Stimulated activated CD4-positive, alpha-beta T cell treated with anti-CD3 and anti-CD28 coated beads, Interleukin-15, amount 100 ng/mL, for 48 hours (primary cell): ENCODE measurements around the gene SFSWAP.
"Not testable (repeated sequence)": the region's sequence is repeated elsewhere in the genome, so short reads cannot be mapped to it uniquely, and the experiment has no call there.

ENCODE experiments used
- DNase-seq, 2 donors: peaks; one replicate each; pipeline ENCODE4 v3.0.0-alpha.2; 2020; ENCODE audit warnings: low read depth in 2 of 2

The SFSWAP gene

DNA sequence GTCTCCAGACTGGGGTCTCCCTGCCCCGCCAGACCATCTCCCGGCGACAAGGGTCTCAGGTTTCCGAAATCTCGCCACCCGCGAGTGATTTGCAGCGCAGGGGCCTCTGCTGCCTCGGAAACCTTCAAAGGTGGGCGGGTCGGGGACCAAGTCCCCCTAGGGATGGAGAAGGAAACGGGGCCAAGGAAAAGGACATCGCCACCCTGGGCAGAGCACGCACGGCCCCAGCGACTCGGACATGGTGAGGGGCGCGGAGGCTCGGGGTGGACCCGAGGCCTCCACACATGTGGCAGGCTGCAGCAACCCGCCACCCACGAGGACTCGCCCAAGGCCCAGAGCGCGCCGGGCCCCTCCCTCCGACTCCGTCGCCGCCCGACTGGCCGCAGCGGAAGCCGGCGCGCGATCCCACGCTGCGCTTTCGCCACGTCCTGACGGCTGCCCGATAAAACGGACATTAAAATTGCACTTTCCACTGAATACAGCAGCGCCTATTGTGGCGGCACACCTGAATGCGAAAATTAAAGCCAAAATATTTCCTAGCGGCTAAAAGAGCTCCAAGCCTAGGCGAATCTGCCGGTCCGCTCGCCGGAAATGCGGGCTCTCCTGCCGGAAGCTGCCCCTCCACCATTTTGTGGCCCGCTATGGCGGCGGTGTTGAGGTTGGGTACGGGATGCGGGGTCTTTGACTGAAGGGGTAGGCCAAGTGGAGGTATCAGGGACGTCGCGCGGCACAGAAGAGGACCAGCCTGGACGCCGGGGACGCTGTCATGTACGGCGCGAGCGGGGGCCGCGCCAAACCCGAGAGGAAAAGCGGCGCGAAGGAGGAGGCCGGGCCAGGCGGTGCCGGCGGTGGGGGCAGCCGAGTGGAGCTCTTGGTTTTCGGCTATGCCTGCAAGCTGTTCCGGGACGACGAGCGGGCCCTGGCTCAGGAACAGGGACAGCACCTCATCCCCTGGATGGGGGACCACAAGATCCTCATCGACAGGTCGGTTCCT lies at the start of gene SFSWAP:
Gene SFSWAP, plus strand, starts transcription at position 627 of the 994 bp plus-strand sequence. Its CDS starts 140 bp downstream, at position 767.
- peak; percentile 58 to 75 for DNase-seq

GRCh38 chr12:131661170-131661985 lies 49.5 kb upstream of the SFSWAP start:
- DNase-seq: not testable (repeated sequence)

DNA sequence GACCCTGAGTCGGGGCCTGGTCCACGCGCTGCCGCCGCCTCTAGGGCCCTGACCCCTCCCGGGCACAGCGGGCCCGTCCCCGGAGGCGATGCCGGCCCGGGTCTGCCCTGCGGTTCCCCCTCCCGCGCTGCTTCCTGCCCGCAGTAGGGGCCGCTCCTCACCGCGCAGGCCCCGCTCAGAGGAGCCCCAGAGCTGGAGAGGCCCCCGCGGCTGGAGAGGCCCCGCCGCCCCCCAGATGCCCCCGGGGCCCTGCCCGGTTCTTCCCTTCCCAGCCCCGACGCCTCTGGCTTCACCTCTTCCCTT lies 49.0 kb upstream of the SFSWAP start:
- DNase-seq: not testable (repeated sequence)

GRCh38 chr12:131662346-131662745 lies 48.5 kb upstream of the SFSWAP start:
- not testable (repeated sequence) for DNase-seq

DNA sequence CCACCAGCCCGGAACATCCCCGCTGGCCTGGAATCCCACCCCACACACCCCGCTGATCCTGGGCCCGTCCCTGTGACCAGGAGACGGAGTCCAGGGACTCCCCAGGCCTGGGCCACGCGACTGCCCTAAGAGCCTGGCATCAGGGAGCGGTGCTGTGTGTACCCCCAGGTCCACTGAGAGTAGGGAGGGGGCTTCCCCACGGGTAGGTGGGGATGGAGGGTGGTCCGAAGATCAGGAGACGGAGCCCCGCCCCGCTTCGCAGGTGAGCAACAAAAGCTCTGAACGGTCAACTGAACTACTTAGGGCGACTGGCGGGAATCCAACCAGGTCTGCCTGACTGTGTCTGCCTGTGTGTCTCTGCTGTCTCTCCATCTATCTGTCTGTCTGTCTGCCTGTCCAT lies 45.2 kb upstream of the SFSWAP start:
- not testable (repeated sequence) for DNase-seq

- DNase-seq: not testable (repeated sequence)
Observed at GRCh38 chr12:131666486-131666885, 44.4 kb upstream of the SFSWAP start.

GRCh38 chr12:131666978-131667601 lies 43.8 kb upstream of the SFSWAP start:
- DNase-seq: not testable (repeated sequence)

DNA sequence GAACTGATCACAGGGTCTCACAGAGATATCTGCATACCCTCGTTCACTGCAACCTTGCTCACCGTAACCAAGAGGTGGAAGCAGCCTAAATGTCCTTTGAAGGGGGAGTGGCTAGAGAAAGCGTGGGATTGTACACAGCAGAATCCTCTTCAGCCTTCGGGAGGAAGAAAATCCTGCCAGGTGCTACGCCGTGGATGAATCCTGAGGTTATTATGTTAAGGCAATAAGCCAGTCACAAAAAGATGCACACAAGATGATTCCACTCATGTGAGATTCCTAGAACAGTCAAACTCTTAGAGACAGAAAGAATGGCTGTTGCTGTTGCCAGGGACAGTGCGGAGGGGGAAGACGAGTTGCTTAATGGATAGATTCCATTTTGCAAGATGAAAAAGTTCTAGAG lies 39.6 kb upstream of the SFSWAP start:
- no peak for DNase-seq

DNA sequence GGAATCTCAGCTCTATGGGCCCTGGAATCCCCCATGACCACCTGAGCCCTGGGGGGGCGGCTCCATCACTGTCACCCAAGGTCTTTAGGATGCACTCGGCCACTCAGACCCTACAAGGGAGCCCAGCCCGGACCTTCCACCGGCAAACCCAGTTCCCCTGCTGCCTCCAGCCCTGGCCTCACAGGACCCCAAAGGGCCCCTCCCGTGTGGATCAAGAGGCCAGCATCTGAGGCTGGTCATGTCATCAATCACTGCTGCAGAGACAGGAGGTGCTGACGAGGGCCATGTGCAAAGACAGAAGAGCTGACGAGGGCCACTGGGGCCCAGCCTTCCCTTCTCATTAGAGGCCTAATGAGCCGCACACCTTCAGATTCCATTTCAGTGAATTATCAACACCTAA lies 39.0 kb upstream of the SFSWAP start:
- no peak for DNase-seq

- no peak for DNase-seq
Observed at GRCh38 chr12:131672311-131672940, 38.5 kb upstream of the SFSWAP start.

DNA sequence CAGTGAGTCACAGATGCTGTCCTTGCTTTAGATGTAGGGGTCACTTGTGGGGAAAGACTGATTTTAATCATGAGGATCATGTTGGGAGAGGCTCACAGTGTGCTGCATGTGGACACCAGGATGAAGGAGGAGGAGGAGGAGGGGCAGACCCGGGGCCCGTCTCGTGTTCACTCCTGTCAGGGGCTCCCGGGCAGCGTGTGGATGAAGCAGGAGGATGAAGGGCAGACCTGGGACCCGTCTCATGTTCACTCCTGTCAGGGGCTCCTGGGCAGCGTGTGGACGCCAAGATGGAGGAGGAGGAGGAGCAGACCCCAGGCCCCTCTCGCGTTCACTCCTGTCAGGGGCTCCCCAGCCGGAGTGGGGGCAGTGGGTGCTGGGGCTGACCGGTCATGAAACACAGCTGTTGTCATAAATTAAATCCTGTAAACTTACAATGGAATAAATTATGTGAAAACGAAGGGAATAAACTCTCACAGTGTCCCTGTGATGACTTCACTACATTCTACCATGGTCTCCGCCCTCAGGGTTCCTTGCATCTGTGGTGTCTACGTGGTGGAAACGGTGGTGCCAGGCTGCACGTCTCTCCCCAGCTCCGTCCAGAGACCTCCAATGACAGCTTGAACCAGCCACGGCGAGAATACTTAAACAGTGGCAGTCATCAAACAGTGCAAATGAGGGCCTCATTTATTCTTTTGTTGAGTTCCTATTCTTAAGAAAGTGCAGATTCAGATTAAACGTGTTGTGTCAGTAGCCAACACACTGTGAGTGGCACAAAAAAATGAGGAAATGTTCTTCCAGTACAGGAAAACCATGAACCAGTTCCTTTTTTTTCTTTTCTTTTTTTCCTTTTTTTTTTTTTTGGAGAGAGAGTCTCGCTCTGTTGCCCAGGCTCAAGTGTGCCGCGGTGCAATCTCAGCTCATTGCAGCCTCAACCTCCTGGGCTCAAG lies 37.7 kb upstream of the SFSWAP start:
- no peak for DNase-seq

GRCh38 chr12:131673888-131674257 lies 37.0 kb upstream of the SFSWAP start:
- DNase-seq: no peak

- no peak for DNase-seq
Observed at GRCh38 chr12:131674373-131674772, 36.5 kb upstream of the SFSWAP start.

DNA sequence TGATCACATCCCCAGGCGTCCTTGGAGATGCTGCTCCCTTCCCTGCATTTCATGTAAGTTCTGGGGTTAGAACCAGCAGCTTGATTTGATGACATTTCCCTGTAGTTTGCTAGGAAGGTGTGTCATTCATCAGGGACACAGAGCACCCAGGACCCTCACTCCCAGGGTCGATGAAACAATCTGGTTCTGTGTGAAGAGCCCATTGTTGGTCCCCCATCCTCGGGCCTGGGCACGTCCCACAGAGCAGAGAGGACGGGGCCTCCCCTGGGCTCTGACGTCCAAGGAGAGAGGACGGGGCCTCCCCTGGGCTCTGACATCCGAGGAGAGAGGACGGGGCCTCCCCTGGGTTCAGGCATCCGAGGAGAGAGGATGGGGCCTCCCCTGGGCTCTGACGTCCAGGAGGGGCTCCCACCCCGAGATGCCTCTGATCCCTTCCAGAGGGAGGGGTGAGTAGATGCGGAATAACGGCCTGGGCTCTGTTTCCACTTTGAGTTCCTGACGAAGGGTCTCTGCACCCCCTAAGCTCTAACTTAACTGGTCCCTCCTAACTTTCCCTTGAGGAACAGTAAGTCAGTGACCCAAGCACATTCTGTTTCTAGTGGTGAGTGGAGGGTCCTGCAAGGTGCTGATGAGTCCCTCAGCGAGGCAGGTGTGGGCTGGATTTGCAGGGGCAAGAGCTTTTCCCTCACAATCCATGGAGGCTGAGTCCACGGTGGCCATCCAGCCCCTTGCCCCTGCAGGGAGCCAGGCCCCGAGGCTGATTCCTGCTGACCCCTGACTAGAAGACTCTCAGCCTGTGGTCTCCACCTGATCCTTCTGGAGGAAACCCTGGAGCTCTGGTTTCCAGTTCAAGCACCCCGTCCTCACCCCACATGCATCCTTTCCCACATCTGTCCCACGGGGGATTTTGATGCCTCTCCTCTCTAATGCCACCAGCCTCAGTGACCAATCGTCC lies 35.5 kb upstream of the SFSWAP start:
- DNase-seq: no peak

- no peak for DNase-seq
Observed at GRCh38 chr12:131676544-131676943, 34.3 kb upstream of the SFSWAP start.

- not testable (repeated sequence) for DNase-seq
Observed at GRCh38 chr12:131677067-131677466, 33.8 kb upstream of the SFSWAP start.

- no peak for DNase-seq
Observed at GRCh38 chr12:131677699-131678098, 33.2 kb upstream of the SFSWAP start.

DNA sequence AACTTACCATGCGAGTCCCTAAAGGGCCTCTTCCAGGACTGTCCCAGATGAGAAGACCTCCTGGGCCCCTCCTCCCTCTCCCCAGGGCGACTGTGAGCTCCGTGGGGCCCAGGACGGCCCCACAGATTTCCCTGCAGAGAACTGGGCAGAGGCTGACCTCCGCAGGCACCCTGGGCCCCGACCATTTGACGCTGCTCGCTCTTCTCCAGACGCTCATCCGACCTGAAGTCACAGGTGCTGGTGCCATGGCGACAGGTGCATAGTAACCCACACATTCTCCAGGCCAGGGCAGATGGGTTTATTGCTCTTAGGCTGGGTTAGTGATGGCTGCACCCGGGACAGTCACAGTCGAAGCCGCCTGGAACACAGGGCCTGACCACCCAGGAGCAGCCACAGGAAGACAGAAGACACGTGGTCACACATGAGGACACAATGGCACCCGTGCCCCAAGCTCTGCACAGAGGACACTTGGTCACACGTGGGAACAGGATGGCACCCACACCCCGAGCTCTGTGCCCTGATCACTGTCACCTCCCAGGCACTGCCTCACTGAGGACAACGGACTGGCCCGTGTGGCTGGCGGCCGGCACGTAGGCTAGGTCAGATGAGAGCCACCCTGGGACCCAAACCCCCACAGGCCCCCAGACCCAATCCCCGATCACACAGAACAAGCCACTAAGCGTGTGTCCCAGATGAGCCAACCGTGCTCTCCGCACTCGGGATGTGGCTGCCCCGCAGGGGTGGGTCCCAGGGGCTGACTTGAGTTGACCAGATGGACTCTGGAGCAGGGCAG lies 32.3 kb upstream of the SFSWAP start:
- DNase-seq: not testable (repeated sequence)

GRCh38 chr12:131679186-131679585 lies 31.7 kb upstream of the SFSWAP start:
- not testable (repeated sequence) for DNase-seq
